HG03280 (cell line): Measurements from ENCODE around the gene RGPD3.

ENCODE experiments used
- ATAC-seq: cut with Tn5 transposase; IDR thresholded peaks from one replicate; pipeline ENCODE4 v1.9.1; 2021; ENCODE audit warnings: mild to moderate bottlenecking, moderate library complexity; ENCODE audit not compliant: unreplicated experiment

The RGPD3 gene

DNA sequence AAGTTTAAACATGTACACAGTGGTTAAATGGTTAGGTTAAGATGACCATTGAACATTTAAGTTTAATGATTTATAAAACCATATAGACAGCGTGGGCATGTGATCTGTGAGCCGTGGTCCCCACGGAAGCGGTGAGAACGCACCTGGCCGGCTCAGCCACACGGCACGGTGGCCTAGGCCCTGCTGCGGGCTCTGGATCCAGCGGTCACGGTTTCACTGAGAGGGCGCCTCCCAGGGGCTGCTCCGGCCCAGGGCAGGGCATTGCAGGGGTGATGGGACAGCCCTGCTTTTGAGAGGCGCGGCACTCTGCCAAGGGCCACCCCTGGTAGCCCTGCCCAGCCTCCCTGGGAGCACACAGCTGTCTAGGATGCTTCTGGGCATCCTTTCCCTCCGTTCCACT is 124.9 kb downstream of the RGPD3 start:
- no peak for ATAC-seq

DNA sequence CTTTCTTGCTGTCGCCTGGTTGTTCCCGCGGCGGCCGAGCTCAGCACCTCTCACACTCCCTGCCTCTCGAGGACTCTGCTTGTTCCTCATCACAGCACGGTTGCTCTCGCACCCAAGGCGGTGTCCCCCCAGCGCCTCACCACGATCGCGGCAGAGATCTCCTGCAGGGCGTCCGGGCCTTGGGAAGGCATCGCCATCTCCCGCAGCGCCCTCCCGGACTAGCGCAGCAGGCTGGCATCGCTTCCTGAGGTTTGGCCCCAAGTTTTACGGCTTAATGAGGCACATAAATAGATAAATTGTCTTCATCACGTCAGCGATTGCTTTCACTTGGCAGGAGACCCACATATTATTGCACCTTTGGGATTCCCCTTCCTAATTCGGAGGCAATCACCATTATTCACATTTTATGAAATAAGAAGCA is 125.4 kb downstream of the RGPD3 start:
- ATAC-seq: no peak

DNA sequence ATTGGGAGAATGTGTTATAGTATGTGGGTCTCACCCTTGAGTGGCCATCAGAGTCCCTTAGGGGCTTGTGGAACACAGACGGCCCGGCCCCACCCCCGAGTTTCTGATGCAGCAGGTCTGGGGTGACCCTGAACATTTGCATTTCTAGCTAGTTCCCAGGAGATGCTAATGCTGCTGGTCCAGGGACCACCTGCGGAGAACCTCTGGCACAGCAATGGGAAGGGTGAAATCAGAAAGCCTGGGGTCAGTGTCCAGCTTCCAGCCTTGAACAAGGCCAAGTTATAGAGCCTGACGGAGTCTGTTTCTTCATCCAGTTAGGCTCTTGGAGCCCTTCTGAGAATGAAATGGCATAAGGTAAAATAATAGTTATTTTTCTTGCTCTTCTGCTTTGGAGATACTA is 126.5 kb downstream of the RGPD3 start:
- ATAC-seq: no peak
